ENCODE results near the gene TRPM2. TPM values are rescaled to one million over a fixed set of nuclear protein-coding genes. Genes with fewer than 3 reads are reported as not detected.

Gene TRPM2
- total RNA-seq, 1 donor from 2014 or later, result under 0.01 TPM

DNA sequence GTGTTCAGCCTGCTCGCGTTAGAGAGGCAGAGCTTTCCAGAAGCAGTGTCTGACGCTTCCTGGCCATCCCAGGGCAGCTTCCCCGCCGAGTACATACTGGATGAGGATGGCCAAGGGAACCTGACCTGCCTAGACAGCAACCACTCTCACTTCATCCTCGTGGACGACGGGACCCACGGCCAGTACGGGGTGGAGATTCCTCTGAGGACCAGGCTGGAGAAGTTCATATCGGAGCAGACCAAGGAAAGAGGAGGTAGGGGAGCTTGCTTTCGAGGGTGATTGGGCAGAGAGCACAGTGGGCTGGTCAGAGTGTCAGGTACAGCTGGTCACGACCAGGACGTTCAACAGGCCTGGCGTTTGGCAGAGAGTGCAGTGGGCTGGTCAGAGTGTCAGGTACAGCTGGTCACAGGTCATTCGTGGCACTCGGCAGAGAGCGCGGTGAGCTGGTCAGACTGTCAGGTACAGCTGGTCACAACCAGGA is 22.4 kb downstream of the TRPM2 start:
- FAIRE-seq (peak; percentile 52), DNase-seq (ENCODE audit: low read depth) (no peak)
- Histone ChIP-seq H3K36me3 (ENCODE audit: control insufficient read depth, insufficient read depth, low read length) (no peaks in the 10 kb centered on the region), H3K27me3 (ENCODE audit: control insufficient read depth, insufficient read depth, low read length) (no peaks in the 10 kb centered on the region), H3K4me3 (ENCODE audit: low read depth, low read length) (no peak overlapping the region)
- TF ChIP-seq, protein P1, sequence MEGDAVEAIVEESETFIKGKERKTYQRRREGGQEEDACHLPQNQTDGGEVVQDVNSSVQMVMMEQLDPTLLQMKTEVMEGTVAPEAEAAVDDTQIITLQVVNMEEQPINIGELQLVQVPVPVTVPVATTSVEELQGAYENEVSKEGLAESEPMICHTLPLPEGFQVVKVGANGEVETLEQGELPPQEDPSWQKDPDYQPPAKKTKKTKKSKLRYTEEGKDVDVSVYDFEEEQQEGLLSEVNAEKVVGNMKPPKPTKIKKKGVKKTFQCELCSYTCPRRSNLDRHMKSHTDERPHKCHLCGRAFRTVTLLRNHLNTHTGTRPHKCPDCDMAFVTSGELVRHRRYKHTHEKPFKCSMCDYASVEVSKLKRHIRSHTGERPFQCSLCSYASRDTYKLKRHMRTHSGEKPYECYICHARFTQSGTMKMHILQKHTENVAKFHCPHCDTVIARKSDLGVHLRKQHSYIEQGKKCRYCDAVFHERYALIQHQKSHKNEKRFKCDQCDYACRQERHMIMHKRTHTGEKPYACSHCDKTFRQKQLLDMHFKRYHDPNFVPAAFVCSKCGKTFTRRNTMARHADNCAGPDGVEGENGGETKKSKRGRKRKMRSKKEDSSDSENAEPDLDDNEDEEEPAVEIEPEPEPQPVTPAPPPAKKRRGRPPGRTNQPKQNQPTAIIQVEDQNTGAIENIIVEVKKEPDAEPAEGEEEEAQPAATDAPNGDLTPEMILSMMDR (IDR thresholded peaks at IDR 0.05; ENCODE audit: insufficient read depth, low read length, severe bottlenecking), result no peak

DNA sequence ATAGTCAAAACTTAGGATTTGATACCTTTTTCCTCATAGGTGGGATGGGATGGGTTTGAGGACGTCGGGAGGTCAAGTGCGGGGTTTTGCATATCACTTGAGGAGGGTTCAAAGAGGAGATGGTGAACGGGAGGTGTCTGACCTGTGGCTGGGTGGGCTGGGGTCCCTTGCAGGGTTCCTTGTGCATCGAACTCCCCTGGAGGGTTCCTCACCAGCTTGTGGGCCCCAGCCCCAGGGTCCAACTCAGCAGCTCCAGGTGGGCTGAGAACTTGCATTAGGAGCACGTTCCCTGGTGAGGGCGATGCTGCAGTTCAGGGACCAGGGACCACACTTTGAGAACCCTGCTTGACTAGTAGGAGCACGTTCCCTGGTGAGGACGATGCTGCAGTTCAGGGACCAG is 23.2 kb downstream of the TRPM2 start:
- Histone ChIP-seq H3K4me3 (ENCODE audit: low read depth, low read length) (no peak overlapping the region), H3K36me3 (ENCODE audit: control insufficient read depth, insufficient read depth, low read length) (no peaks in the 10 kb centered on the region), H3K27me3 (ENCODE audit: control insufficient read depth, insufficient read depth, low read length) (no peaks in the 10 kb centered on the region)
- FAIRE-seq, result peak; percentile 13
- no peak for DNase-seq (ENCODE audit: low read depth)
- TF ChIP-seq, protein P1 (IDR thresholded peaks at IDR 0.05; ENCODE audit: insufficient read depth, low read length, severe bottlenecking), result no peak

DNA sequence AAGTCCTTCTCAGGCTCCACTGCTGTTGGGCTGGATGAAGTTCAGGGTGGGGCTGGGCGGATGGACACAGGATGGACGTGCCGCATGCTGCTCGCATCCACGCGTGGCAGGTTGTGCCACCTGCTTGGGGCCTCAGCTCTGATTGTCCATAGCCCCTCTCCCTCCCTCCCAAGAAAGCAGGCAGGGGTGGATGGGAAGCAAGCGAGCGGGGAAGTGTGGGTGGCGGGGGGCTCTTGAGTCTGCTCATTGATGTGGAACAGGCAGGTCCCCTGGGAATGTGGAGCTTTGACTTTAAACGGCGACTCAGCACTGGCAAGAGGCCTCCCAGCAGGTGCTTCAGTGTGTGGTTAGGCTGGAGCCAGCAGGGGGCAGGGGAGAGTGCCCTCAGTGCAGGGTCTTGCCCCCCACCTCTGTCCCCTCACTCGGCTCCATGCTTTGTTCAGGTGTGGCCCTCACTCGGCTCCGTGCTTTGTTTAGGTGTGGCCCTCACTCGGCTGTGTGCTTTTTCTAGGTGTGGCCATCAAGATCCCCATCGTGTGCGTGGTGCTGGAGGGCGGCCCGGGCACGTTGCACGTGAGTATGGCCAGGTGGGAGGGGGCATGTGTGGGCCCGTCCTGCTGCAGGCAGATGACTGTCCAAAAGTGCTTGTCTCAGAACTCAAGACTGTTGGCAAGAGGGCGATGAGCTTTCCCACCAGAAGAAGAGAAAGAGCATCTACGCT is 23.9 kb downstream of the TRPM2 start:
- Histone ChIP-seq H3K27me3 (ENCODE audit: control insufficient read depth, insufficient read depth, low read length) (no peaks in the 10 kb centered on the region), H3K36me3 (ENCODE audit: control insufficient read depth, insufficient read depth, low read length) (no peaks in the 10 kb centered on the region), H3K4me3 (ENCODE audit: low read depth, low read length) (no peak overlapping the region)
- TF ChIP-seq, protein P1 (IDR thresholded peaks at IDR 0.05; ENCODE audit: insufficient read depth, low read length, severe bottlenecking), result no peak
- no peak for FAIRE-seq
- DNase-seq (ENCODE audit: low read depth), result no peak

DNA sequence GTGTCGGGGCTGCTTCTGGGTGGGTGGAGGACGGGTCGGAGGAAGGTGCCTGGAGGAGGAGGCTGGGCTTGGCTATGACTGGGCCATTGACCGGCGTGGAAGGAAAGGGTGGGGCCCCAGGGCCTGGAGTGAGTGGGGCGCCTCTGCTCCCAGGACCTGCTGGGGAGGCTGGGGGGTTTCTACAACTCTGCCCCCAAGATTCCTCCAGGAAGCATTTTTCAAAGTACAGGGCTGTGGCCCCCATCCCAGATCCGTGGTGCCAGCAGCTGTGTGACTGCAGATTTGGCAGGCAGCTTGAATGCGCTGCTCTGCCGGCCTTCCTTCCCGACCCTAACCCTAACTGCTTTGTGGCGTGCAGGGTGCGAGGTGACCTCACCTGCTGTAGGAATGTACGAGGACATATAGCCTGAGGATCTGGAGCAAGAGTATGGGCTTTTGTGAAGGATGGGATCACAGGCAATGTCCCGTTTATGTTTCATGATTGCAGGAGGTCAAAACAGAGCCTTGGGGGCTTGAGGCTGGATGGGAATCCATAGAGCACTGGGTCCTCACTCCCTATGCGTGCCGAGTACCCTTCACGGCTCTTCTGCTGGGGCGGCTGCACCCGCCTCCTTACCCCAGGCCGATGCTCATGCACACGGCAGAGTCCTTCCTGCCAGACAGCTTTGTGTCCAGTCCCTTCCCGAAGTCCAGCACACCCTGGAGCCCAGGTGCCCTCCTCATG is 24.7 kb downstream of the TRPM2 start:
- TF ChIP-seq, protein P1 (IDR thresholded peaks at IDR 0.05; ENCODE audit: insufficient read depth, low read length, severe bottlenecking), result no peak
- Histone ChIP-seq H3K27me3 (ENCODE audit: control insufficient read depth, insufficient read depth, low read length) (no peaks in the 10 kb centered on the region), H3K36me3 (ENCODE audit: control insufficient read depth, insufficient read depth, low read length) (no peaks in the 10 kb centered on the region), H3K4me3 (ENCODE audit: low read depth, low read length) (no peak overlapping the region)
- no peak for FAIRE-seq
- DNase-seq (ENCODE audit: low read depth), result no peak

DNA sequence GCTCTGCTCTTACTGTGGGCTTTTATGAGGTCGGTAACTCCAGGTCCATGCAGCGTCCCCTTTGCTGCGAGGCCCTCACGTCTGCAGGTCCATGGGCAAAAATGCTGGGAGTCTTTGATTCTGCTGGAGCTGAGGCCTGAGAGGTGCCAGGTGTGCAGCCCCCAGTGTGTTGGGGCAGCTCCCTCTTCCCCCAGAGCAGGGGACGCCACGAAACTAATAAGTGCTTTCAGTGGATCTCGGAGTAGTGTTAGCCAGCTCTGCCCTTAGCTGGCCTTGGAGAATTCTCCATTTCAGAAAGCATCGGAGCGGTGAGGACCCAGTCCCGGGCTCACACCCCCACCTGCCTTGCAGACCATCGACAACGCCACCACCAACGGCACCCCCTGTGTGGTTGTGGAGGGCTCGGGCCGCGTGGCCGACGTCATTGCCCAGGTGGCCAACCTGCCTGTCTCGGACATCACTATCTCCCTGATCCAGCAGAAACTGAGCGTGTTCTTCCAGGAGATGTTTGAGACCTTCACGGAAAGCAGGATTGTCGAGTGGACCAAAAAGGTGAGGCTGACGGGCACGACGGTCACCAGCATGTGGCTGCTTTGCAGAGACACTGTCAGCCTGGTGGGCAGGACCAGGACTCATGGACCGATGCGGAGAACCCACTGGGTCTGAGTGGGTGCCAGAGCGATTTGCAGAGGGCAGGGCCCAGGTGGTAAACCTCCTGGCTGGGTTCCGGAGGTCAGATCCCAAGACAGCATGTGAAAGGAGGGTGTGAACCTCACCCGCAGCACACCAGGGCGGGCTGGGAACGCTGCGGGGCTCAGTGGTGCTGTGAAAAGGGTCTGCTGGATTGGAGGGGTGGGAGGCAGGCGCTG is 25.5 kb downstream of the TRPM2 start:
- TF ChIP-seq, protein P1 (IDR thresholded peaks at IDR 0.05; ENCODE audit: insufficient read depth, low read length, severe bottlenecking), result no peak
- Histone ChIP-seq H3K36me3 (ENCODE audit: control insufficient read depth, insufficient read depth, low read length) (no peaks in the 10 kb centered on the region), H3K27me3 (ENCODE audit: control insufficient read depth, insufficient read depth, low read length) (no peaks in the 10 kb centered on the region), H3K4me3 (ENCODE audit: low read depth, low read length) (no peak overlapping the region)
- FAIRE-seq (no peak), DNase-seq (ENCODE audit: low read depth) (no peak)

Data from bronchial epithelial cell (primary cell).